ENCODE results near the gene KIF1A. TPM values are rescaled to one million over a fixed set of nuclear protein-coding genes. Genes with fewer than 3 reads are reported as not detected.

Gene KIF1A
- total and polyA plus RNA-seq, 2 of the 13 experiments (the other 11 are each of a cell fraction or from before 2014, with no cell fraction given): 0.01 TPM; not detected in 1

DNA sequence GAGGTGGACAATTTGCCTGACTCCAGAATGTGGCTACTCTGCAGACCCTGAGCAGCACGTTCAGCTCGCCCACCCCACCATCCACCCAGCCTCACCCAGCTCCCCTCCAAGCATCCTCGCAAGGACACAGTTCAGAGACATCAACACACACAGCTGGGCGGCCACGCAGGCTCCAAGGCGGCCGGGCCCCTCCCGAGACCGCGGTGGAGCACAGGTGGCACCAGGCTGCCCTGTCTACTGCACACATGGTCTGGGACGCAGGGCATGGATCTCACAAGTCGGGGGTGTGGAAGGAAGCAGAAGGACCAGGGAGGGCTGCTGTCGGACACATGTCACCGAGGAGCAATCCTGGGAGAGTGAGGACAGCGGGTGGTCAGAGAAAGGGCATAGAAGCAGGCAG is 92.1 kb downstream of the KIF1A start:
- intact Hi-C loops (cut with micrococcal nuclease; ENCODE audit: unreplicated experiment): no loop called here
- H3K79me2 ChIP-seq (ENCODE audit: insufficient read depth, low read length): no peaks in the 10 kb centered on the region
- H4K20me1 ChIP-seq (ENCODE audit: insufficient read depth, low read length): no peaks in the 10 kb centered on the region
- ChIA-PET CTCF (ENCODE audit: low intra/inter-chr PET ratio, low total read pairs) (no interaction called here), POLR2A (no interaction called here)
- 7% methylated on average over 15 of the region's 15 CpGs for WGBS (ENCODE audit: low lambda C conversion rate)
- H3K9me3 ChIP-seq (ENCODE audit: low read length): no peaks in the 10 kb centered on the region
- in situ Hi-C loops (cut with HindIII; ENCODE audit: extremely low pct_ligation_motif_present, low pct_unique_long_range_greater_than_20kb): no loop called here
- H3K27ac ChIP-seq (ENCODE audit: extremely low read length, insufficient read depth, low read length): no peak overlapping the region
- no peak overlapping the region for H3K4me3 ChIP-seq (replicated peaks in 1 of 3; ENCODE audit: insufficient read depth in 1 of 3, low read depth in 2 of 3, low read length in 3 of 3)
- no peaks in the 10 kb centered on the region for H3K36me3 ChIP-seq (replicated peaks in 1 of 2; ENCODE audit: control insufficient read depth in 1 of 2, insufficient read depth in 2 of 2, low read length in 2 of 2)
- no peak for ATAC-seq
- no TSS peak for BruUV-seq (replicated peaks)
- H3K27me3 ChIP-seq (ENCODE audit: control insufficient read depth in 1 of 2, insufficient read depth in 2 of 2, low read length in 2 of 2): peaks cover 52 to 93% of the 10 kb centered on the region in 2 experiments
- no peak overlapping the region for H3K4me2 ChIP-seq (ENCODE audit: low read depth, low read length)
- no peaks in the 10 kb centered on the region for H3K4me1 ChIP-seq (ENCODE audit: insufficient read depth, low read length)
- no peak for FAIRE-seq
- no peak overlapping the region for H3K9ac ChIP-seq (ENCODE audit: insufficient read depth, low read depth, low read length)
- H2AFZ ChIP-seq (ENCODE audit: low read length): no peak overlapping the region
- no peak for DNase-seq (ENCODE audit: low spot score)
- TF ChIP-seq ZZZ3 (CRISPR knock-in tag; IDR thresholded peaks at IDR 0.05; ENCODE audit: borderline replicate concordance) (no peak), ZNF441 (CRISPR knock-in tag; IDR thresholded peaks at IDR 0.05; ENCODE audit: borderline replicate concordance) (no peak), ZNF333 (CRISPR knock-in tag; IDR thresholded peaks at IDR 0.05; ENCODE audit: borderline replicate concordance) (no peak), POGZ (CRISPR knock-in tag; IDR thresholded peaks at IDR 0.05) (no peak), CREB1 (IDR thresholded peaks at IDR 0.05) (no peak), CREB1 (CRISPR knock-in tag; IDR thresholded peaks at IDR 0.05) (no peak), ZNF432 (CRISPR knock-in tag; IDR thresholded peaks at IDR 0.05; ENCODE audit: borderline replicate concordance) (no peak), CBFB (CRISPR knock-in tag; IDR thresholded peaks at IDR 0.05) (no peak), EZH2 (conservative IDR thresholded peaks at IDR 0.05; ENCODE audit: low read depth, low read length) (peak; percentile 40; the same call in 1 of the 2 replicates), ZNF205 (CRISPR knock-in tag; IDR thresholded peaks at IDR 0.05) (no peak), ZNF101 (CRISPR knock-in tag; IDR thresholded peaks at IDR 0.05; ENCODE audit: borderline replicate concordance, low read depth) (no peak), ZFP37 (CRISPR knock-in tag; IDR thresholded peaks at IDR 0.05; ENCODE audit: borderline replicate concordance) (no peak)
- TF ChIP-seq, protein P1, sequence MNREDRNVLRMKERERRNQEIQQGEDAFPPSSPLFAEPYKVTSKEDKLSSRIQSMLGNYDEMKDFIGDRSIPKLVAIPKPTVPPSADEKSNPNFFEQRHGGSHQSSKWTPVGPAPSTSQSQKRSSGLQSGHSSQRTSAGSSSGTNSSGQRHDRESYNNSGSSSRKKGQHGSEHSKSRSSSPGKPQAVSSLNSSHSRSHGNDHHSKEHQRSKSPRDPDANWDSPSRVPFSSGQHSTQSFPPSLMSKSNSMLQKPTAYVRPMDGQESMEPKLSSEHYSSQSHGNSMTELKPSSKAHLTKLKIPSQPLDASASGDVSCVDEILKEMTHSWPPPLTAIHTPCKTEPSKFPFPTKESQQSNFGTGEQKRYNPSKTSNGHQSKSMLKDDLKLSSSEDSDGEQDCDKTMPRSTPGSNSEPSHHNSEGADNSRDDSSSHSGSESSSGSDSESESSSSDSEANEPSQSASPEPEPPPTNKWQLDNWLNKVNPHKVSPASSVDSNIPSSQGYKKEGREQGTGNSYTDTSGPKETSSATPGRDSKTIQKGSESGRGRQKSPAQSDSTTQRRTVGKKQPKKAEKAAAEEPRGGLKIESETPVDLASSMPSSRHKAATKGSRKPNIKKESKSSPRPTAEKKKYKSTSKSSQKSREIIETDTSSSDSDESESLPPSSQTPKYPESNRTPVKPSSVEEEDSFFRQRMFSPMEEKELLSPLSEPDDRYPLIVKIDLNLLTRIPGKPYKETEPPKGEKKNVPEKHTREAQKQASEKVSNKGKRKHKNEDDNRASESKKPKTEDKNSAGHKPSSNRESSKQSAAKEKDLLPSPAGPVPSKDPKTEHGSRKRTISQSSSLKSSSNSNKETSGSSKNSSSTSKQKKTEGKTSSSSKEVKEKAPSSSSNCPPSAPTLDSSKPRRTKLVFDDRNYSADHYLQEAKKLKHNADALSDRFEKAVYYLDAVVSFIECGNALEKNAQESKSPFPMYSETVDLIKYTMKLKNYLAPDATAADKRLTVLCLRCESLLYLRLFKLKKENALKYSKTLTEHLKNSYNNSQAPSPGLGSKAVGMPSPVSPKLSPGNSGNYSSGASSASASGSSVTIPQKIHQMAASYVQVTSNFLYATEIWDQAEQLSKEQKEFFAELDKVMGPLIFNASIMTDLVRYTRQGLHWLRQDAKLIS (CRISPR knock-in tag; IDR thresholded peaks at IDR 0.05): no peak
- TF ChIP-seq, protein P2, sequence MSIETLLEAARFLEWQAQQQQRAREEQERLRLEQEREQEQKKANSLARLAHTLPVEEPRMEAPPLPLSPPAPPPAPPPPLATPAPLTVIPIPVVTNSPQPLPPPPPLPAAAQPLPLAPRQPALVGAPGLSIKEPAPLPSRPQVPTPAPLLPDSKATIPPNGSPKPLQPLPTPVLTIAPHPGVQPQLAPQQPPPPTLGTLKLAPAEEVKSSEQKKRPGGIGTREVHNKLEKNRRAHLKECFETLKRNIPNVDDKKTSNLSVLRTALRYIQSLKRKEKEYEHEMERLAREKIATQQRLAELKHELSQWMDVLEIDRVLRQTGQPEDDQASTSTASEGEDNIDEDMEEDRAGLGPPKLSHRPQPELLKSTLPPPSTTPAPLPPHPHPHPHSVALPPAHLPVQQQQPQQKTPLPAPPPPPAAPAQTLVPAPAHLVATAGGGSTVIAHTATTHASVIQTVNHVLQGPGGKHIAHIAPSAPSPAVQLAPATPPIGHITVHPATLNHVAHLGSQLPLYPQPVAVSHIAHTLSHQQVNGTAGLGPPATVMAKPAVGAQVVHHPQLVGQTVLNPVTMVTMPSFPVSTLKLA (IDR thresholded peaks at IDR 0.05): peak; percentile 55; the same call in 1 of the 2 replicates
- TF ChIP-seq, protein P3, sequence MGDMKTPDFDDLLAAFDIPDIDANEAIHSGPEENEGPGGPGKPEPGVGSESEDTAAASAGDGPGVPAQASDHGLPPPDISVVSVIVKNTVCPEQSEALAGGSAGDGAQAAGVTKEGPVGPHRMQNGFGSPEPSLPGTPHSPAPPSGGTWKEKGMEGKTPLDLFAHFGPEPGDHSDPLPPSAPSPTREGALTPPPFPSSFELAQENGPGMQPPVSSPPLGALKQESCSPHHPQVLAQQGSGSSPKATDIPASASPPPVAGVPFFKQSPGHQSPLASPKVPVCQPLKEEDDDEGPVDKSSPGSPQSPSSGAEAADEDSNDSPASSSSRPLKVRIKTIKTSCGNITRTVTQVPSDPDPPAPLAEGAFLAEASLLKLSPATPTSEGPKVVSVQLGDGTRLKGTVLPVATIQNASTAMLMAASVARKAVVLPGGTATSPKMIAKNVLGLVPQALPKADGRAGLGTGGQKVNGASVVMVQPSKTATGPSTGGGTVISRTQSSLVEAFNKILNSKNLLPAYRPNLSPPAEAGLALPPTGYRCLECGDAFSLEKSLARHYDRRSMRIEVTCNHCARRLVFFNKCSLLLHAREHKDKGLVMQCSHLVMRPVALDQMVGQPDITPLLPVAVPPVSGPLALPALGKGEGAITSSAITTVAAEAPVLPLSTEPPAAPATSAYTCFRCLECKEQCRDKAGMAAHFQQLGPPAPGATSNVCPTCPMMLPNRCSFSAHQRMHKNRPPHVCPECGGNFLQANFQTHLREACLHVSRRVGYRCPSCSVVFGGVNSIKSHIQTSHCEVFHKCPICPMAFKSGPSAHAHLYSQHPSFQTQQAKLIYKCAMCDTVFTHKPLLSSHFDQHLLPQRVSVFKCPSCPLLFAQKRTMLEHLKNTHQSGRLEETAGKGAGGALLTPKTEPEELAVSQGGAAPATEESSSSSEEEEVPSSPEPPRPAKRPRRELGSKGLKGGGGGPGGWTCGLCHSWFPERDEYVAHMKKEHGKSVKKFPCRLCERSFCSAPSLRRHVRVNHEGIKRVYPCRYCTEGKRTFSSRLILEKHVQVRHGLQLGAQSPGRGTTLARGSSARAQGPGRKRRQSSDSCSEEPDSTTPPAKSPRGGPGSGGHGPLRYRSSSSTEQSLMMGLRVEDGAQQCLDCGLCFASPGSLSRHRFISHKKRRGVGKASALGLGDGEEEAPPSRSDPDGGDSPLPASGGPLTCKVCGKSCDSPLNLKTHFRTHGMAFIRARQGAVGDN (CRISPR knock-in tag; IDR thresholded peaks at IDR 0.05): peak; percentile 15; the same call in 1 of the 2 replicates
